HTR-8/SVneo (cell line): ENCODE measurements around the gene RGS7.
"Not testable (repeated sequence)": the region's sequence is repeated elsewhere in the genome, so short reads cannot be mapped to it uniquely, and the experiment has no call there.

Experiments
- DNase-seq: peaks from one replicate; pipeline ENCODE4 v3.0.0; 2011; ENCODE audit warnings: low spot score, mixed read lengths; ENCODE audit not compliant: insufficient read length
- FAIRE-seq: peaks from 2 replicates; lab custom pipeline; 2011; peaks lifted over from hg19 to GRCh38; lab: Jason Lieb, UNC

The RGS7 gene

DNA sequence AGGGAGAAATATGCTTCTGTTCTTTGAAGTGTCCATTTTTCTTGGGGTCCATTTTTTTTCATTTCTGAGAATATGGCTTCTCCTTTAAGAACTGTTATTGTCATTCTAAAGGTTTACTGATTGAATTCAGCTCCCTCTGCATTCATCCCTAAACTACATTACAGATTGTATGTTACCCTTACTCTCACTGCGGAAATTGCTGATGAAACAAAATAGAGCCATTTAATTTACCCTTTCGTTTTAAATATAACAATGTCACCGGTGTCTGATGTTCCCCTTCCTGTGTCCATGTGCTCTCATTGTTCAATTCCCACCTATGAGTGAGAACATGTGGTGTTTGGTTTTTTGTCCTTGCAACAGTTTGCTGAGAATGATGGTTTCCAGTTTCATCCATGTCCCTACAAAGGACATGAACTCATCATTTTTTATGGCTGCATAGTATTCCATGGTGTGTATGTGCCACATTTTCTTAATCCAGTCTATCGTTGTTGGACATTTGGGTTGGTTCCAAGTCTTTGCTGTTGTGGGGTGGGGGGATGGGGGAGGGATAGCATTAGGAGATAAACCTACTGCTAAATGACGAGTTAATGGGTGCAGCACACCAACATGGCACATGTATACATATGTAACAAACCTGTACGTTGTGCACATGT lies 474.2 kb downstream of the RGS7 start:
- FAIRE-seq, DNase-seq: not testable (repeated sequence)

DNA sequence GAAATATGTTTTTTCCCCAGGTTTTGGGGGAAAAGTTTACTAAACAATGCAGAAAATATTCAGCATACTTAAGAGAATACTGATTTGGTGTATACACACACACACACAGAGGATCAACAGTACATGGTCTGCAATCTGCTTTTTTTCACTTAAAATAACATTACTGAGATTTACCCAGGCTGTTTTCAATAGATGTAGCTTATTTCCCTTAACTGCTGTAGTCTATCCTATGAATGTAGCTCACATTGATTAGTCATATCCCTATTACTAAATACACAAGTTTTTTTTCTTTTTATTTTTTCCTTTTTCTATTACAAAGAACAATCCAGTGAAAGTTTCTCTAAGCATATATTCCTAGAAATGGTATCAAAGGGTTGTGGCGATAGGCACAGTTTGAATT lies 478.4 kb downstream of the RGS7 start:
- DNase-seq = no peak
- no peak for FAIRE-seq

DNA sequence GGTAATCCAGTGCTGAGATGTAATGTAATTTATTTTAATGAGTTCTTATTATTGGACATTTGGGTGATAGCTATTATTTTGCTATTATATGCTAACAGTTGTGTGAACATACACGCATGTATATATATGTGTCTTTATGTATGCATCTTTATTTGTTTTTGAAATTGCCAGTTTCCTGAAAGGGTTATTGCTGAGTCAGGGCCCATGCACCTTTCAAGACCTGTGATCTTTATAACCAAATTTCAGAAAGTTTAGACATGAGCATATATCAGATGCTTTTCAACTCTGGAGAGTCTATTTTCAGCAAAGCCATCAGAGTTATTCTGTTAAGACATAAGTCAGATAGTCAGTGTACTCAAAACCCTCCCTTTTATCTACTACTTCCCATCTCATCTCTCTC lies 479.4 kb downstream of the RGS7 start:
- DNase-seq (no peak), FAIRE-seq (no peak)

DNA sequence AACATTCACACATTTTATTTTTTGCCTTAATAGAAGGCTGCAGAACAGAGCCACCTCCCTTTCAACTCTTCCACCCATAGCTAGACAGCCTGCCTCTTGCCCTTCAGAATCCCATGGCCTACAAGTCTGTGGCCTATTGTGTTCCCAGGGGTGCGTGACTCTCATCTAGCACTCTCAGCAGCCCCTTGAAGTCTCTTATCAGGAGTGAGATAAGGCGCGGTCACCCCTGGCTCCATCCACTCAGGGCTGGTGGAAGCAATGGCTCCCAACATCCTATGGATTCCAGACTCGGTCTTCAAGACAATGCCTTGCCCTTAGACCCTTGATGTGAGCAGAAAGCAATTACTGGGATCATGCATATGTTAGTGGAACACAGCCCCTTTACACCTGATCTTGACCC lies 480.9 kb downstream of the RGS7 start:
- no peak for DNase-seq
- no peak for FAIRE-seq

DNA sequence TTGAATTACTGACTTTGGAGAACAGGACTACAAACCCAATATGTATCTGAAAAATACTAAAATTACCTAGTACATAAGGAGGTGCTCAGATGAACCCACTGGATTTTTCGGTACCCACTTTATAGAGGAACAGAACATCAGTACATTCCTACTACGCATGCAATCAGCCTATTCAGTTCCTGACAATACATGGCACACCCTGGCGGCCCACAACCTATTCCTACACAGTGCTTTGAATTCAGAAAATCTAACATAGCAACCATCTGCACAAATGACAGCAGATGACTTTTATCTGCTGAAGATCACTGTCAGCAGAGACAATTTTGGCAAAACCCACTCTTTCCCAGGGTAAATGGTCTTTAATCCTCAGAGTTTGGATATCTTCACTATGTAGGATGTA lies 487.9 kb downstream of the RGS7 start:
- no peak for FAIRE-seq
- DNase-seq = no peak

DNA sequence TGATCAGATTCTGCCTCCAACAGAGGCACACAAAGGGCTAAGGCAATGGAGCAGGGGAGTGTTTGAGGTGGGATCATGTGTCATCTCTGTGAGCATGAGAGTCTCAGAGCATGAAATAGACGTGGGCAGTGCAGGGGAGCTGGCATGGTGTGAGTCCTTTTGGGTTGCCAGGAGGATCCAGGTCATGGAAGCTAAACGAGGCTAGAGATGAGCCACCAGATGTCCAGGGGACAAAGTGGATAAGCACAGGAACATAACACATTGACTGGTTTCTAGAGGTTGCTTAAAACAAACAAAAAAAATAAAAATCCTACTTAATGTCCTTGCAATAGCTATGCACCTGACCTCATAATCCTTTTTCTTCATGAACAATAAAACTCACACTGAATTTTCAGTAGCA lies 490.3 kb downstream of the RGS7 start:
- DNase-seq (no peak), FAIRE-seq (no peak)

DNA sequence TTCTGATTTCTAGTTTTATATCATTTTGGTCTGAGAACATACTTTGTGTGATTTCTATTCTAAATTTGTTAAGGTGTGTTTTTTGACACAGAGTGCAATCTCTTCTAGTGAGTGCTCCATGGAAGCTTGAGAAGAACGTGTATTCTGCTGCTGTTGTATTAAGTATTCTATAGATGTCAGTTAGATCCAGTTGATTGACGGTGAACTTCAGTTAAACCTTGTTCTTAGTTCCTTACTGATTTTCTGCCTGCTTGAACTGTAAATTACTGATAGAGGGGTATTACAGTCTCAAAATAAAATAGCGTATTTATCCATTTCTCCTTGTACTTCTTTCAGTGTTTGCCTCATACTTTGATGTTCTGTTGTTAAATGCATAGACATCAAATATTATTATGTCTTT lies 497.0 kb downstream of the RGS7 start:
- no peak for FAIRE-seq

DNA sequence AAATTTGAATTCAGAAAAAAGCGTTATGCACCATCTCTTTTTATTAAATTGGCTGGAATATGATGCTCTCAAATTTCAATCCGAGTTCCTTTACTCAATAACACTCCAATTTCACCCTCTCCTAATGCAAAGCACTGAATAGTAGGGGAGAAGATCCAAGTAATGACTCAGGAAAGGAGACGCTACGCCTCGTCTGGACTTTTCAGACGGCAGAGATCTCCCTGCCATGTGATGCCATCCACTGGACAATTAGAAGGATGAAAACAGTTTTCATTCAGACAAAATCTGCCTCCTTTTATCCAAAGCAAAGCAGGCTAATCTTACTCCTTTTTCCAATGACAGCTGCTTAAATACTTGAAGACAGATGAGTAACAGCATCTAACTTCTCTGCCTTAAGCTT lies 502.6 kb downstream of the RGS7 start:
- FAIRE-seq (no peak), DNase-seq (peak; percentile 14)

More for the DNA sequence above, 497.0 kb downstream of the RGS7 start:
- no peak for DNase-seq

DNA sequence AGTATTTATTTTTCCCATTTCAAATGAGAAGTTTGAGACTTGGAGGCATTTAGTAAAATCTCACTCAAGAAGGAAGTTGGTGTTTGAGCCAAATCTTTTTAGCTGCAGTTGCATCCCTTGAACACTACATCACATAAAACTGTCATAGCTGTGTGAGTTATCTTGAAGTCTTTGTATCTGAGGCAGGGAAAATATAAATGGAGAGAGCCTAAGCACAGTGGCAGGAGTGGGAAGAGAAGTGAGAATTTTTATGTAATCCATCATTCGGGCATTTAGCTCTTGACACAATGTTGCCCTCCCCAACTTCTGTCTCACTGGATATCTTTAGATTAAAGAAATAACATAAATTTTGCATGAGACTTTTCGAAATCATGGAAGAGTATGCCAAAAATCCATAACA lies 509.7 kb downstream of the RGS7 start:
- DNase-seq (no peak), FAIRE-seq (no peak)

DNA sequence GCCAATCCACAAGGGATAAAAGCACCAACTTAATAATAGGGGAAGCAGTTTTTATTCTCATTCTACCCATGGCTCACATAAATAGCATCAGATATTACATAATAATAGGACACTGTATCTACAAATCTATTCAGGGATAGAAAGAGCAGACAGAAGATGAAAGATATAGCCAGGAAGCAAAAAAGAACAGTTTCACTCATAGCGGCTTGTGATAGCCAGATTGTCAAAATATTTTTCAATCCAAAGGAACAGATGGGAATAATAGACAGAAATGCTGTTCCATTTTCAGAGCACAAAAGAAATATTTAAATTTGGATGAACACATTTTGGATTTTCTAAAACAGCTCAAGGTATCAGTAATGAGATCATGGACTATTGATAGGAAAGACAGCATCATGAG lies 512.5 kb downstream of the RGS7 start:
- no peak for DNase-seq
- no peak for FAIRE-seq

DNA sequence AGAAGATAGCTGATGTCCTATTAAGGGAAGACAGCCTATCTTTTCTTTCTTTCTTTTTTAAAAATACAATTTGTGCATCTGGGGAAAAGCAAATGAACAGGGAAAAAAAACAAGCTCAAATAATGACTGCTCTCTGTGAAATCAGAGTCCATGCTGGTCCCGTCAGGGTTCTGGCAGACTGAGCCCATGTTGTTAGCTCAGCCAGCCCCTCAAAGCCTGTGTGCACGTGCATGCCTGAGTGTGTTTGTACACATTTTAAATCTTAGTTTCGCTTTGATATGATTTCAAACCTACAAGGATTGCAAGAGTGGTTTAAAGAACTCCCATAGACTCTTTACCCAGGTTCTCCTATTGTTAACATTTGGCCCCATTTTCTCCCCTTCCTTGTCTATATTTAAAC lies 513.2 kb downstream of the RGS7 start:
- no peak for FAIRE-seq
- no peak for DNase-seq

DNA sequence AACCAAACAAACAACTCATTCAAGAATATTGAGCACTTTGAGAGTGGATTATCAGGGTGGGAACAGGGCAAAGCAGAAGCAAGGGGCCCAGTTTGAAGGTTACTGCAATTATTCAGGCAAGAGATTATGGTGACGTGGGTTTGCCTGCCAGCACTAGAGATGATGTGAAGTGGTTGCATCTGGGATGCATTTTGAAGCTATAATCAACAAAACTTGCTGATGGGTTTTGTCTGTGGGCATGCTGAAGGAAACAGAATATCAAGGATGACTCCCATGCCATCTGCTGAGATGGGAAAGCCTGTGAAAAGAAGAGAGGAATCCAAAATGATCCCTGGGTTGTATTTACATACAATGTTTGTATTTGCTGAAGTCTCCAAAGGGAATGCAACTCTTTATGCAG lies 520.7 kb downstream of the RGS7 start:
- no peak for DNase-seq
- FAIRE-seq = no peak

DNA sequence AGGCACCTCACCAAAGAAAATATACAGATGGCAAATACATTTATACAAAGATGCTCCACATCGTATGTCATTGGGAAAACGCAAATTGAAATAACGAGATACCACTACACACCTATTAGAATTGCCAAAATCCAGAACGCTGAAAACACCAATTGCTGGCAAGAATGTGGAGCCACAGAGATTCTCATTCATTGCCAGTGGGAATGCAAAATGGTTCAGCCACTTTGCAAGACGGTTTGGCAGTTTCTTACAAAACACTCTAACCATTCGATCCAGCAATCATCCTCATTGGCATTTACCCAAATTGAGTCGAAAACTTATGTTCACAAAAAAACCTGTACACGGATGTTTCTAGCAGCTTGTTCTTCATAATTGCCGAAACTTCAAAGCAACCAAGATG lies 521.7 kb downstream of the RGS7 start:
- FAIRE-seq (no peak), DNase-seq (no peak)

DNA sequence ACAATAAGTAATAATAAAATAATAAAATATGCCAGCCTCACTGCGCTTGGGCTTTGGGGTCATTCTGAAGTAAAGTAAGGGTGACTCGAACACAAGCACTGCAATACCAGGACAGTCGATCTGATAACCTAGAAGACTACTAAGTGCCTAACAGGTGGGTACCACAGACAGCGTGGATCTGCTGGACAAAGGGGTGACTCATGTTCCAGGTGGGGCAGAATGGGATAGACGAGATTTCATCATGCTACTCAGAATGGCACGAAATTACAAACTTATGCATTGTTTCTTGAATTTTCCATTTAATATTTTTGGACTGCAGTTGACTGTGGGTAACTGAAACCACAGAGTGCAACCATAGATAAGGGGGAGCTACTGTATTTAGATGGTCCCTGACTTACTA lies 523.9 kb downstream of the RGS7 start:
- FAIRE-seq = no peak
- DNase-seq = no peak

DNA sequence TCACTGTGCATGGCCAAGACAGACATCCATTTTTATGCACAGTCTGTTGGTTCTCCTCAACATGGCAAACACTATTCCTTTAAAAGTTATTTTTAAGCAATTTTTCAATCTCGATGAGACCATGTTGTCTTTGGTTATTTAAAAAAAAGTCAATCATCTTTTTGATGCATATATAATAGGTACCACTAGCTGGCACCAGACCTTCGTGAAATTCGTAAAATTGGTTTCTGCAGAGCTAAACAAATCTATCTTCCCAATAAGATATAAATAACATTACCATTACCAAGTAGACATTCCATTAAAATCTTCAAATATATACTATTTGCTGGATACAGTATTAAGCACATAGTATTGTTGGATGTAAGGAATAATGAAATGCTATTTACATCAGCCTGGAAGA lies 525.1 kb downstream of the RGS7 start:
- DNase-seq = no peak
- no peak for FAIRE-seq

DNA sequence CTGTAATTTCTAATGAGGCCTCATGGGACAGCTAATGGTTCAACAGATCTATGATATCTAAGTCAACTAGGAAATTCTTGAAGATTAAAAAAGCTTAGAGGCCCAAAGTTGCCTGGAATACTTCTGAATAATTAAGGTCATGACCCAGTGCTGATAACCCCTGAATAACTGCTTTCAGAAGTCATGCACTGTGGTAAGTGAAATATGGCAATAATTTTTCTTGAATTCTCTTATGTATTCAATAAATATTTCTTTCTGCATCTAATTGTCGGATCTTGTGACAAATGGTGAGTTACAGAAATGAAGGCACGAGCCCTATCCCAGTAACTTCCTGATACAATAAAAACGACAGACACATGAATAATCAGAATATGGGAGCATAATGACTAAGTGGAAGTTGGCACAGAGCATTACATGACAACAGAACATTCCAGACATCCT lies 525.8 kb downstream of the RGS7 start:
- peak; percentile 82 for DNase-seq
- FAIRE-seq = no peak

DNA sequence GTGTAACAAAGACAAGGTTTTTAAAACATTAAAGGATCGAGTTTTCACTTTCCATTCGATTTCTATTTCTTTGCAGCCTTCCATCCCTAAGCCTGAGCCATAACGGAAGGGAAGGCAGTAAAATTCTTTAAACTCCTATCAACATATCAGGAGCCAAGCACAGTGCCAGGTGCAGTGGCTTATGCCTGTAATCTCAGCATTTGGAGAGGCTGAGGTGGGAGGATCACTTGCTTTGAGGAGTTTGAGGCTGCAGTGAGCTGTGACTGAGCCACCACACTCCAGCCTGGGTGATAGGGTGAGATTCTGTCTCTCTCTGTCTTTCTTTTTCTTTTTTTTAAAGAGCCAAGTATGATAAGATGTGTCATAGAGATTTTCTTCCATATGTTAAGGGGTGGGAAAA lies 527.5 kb downstream of the RGS7 start:
- FAIRE-seq (no peak), DNase-seq (no peak)

DNA sequence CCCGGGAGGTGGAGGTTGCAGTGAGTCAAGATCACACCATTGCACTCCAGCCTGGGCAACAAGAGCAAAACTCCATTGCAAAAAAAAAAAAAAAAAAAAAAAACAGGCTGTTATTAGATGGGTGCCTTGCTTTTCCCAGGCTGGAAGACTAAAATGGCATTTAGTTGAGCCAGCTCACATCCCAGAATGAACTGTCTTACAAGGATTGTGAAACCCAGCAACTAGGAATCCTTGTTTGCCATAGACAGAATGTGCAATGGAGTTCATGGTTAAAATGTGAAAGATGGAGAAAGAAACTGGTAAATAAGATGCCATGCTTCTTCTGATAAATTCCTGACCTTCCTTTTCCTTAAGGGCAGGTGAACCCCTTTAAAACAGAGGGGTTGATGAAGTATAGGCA lies 529.2 kb downstream of the RGS7 start:
- no peak for FAIRE-seq

DNA sequence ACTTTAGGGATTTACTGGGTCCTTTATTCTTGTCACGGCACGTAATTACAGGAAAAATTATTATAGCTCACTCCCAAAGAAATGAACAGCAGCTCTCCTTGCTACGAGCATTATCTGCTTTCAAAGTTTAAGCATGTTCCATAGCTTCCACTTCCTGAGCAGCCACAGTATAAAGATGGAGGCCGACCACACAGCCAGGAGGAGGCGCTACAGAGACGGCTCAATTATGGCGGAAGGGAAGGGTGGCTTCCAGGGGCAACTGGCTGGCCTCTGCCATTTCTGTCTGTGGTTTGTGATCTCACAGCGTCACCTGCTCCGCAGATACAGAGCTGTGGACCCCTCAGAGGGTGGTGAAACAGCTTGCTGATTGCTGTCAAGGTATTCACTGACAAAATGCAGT lies 532.8 kb downstream of the RGS7 start:
- no peak for FAIRE-seq

More for the DNA sequence above, 529.2 kb downstream of the RGS7 start:
- DNase-seq = no peak

DNA sequence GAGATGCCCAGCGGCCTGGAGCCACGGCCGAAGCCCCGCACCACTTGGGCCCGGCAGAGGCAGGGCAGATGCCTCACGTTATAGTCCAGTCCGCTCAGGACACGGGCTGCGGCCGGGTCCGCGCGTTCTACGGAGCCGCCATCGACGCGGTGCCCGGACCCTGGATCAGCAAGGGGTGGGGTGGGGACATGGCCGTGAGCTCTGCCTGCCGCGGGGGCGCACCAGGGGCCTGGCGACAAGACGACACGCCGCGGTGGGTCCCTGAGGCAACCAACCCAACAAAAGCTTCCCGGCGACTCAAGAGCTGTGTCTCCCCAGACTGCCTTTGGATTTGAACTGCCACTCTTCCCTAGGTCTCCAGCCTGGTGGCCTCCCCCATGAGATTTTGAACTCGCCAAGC lies 533.6 kb downstream of the RGS7 start:
- FAIRE-seq (no peak), DNase-seq (no peak)

More for the DNA sequence above, 532.8 kb downstream of the RGS7 start:
- no peak for DNase-seq

DNA sequence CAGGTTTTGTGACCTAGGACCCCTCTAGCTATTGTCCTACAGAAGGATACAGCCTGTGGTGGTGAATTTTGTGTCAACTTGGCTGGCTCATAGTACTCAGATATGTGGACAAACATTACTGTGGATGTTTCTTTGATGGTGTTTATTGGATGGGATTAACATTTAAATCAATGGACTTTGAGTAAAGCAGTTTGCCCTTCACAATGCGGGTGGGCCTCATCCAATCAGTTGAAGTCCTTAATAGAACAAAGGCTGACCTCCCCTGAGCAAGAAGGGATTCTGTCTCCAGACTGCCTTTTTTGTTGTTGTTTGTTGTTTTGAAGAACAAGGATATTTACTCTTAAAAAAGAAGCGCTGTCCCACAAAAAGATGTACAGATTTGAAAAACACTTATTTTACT lies 535.1 kb downstream of the RGS7 start:
- FAIRE-seq (no peak), DNase-seq (no peak)

DNA sequence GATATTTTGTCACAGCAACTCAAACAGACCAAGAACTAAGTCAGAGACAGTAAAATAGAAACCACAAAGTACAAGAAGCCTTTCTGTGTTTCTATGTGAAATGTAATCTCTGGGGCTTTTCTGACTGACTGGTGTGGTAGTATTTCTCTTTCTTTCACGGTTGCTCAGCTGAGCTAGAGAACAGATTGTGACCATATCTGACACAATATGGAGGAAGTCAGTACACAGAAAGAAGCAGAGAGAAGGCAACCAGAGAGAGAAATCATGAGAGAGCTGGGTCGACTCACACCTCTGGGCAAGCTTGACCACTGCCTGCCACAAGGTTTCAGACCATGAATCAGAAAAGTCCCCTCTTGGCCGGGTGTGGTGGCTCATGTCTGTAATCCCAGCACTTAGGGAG lies 536.2 kb downstream of the RGS7 start:
- DNase-seq (no peak), FAIRE-seq (no peak)

DNA sequence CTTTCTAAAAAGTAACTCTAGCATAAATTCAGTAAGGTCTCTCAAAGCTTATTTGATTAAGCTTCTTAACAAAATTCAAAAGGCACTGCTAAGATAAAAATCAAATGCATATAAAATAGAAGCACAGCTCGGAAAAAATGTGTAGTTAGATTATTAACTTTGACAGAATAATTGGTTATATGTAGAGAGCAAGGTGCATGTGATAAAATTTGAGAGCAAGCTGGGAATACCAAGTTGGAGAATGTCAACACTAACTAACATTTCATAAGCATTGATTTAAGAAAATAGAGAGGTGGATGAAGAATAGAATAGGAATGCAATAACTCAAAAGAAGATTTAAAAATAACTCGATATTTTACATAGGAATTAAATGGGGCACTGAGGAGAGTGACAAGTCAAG lies 540.5 kb downstream of the RGS7 start:
- no peak for FAIRE-seq
- no peak for DNase-seq
